ENCODE results near the gene COL11A2.

The COL11A2 gene

GRCh38 chr6:33169291-33170175 lies 22.7 kb downstream of the COL11A2 start:
- H3K27me3 ChIP-seq (ENCODE audit: low read length), result no peaks in the 10 kb centered on the region
- no peak overlapping the region for H3K9ac ChIP-seq (ENCODE audit: low read length)
- TF ChIP-seq CTCF (IDR thresholded peaks at IDR 0.05; ENCODE audit: insufficient read depth, low read length, poor library complexity, severe bottlenecking) (no peak), EZH2phosphoT487 (conservative IDR thresholded peaks at IDR 0.05; ENCODE audit: low read length) (no peak)
- H3K9me3 ChIP-seq (ENCODE audit: insufficient read depth, low read length), result no peaks in the 10 kb centered on the region
- no peak overlapping the region for H3K4me2 ChIP-seq (ENCODE audit: low read depth, low read length, poor library complexity, severe bottlenecking)
- no peaks in the 10 kb centered on the region for H4K20me1 ChIP-seq (ENCODE audit: low read depth, low read length)
- H2AFZ ChIP-seq (ENCODE audit: low read depth, low read length, severe bottlenecking), result no peak overlapping the region
- no peaks in the 10 kb centered on the region for H3K9me2 ChIP-seq (replicated peaks; ENCODE audit: insufficient read depth, low read length)
- H3K4me3 ChIP-seq (ENCODE audit: insufficient read depth, low read length, poor library complexity, severe bottlenecking), result no peak overlapping the region
- no peaks in the 10 kb centered on the region for H3K79me2 ChIP-seq (ENCODE audit: insufficient read depth, low read length)
- H3F3A ChIP-seq (ENCODE audit: insufficient read depth), result no peaks in the 10 kb centered on the region
- H3K27ac ChIP-seq (ENCODE audit: low read depth, low read length), result no peak overlapping the region
- H3K36me3 ChIP-seq (ENCODE audit: low read length), result no peaks in the 10 kb centered on the region

GRCh38 chr6:33168639-33169038 lies 23.6 kb downstream of the COL11A2 start:
- Histone ChIP-seq H3K4me3 (ENCODE audit: insufficient read depth, low read length, poor library complexity, severe bottlenecking) (no peak overlapping the region), H3F3A (ENCODE audit: insufficient read depth) (no peaks in the 10 kb centered on the region), H3K9me2 (replicated peaks; ENCODE audit: insufficient read depth, low read length) (no peaks in the 10 kb centered on the region), H3K4me2 (ENCODE audit: low read depth, low read length, poor library complexity, severe bottlenecking) (no peak overlapping the region), H4K20me1 (ENCODE audit: low read depth, low read length) (no peaks in the 10 kb centered on the region), H3K27ac (ENCODE audit: low read depth, low read length) (no peak overlapping the region), H3K9ac (ENCODE audit: low read length) (no peak overlapping the region), H3K27me3 (ENCODE audit: low read length) (no peaks in the 10 kb centered on the region), H3K9me3 (ENCODE audit: insufficient read depth, low read length) (no peaks in the 10 kb centered on the region), H3K79me2 (ENCODE audit: insufficient read depth, low read length) (no peaks in the 10 kb centered on the region), H3K36me3 (ENCODE audit: low read length) (no peaks in the 10 kb centered on the region), H2AFZ (ENCODE audit: low read depth, low read length, severe bottlenecking) (no peak overlapping the region)
- TF ChIP-seq EZH2phosphoT487 (conservative IDR thresholded peaks at IDR 0.05; ENCODE audit: low read length), result no peak

GRCh38 chr6:33168284-33168601 lies 24.0 kb downstream of the COL11A2 start:
- Histone ChIP-seq H3K79me2 (ENCODE audit: insufficient read depth, low read length) (no peaks in the 10 kb centered on the region), H3K9me3 (ENCODE audit: insufficient read depth, low read length) (no peaks in the 10 kb centered on the region), H3K27ac (ENCODE audit: low read depth, low read length) (no peak overlapping the region), H3K9me2 (replicated peaks; ENCODE audit: insufficient read depth, low read length) (no peaks in the 10 kb centered on the region), H3K9ac (ENCODE audit: low read length) (no peak overlapping the region), H3K27me3 (ENCODE audit: low read length) (no peaks in the 10 kb centered on the region), H3F3A (ENCODE audit: insufficient read depth) (no peaks in the 10 kb centered on the region), H3K4me3 (ENCODE audit: insufficient read depth, low read length, poor library complexity, severe bottlenecking) (no peak overlapping the region), H3K36me3 (ENCODE audit: low read length) (no peaks in the 10 kb centered on the region), H4K20me1 (ENCODE audit: low read depth, low read length) (no peaks in the 10 kb centered on the region), H2AFZ (ENCODE audit: low read depth, low read length, severe bottlenecking) (no peak overlapping the region), H3K4me2 (ENCODE audit: low read depth, low read length, poor library complexity, severe bottlenecking) (no peak overlapping the region)
- TF ChIP-seq EZH2phosphoT487 (conservative IDR thresholded peaks at IDR 0.05; ENCODE audit: low read length) (no peak), CTCF (IDR thresholded peaks at IDR 0.05; ENCODE audit: insufficient read depth, low read length, poor library complexity, severe bottlenecking) (no peak)

Measured in SU-DHL-6 (cell line).